B cell (primary cell): ENCODE results near the gene FMNL3. TPM values are rescaled to one million over a fixed set of nuclear protein-coding genes. Genes with fewer than 3 reads are reported as not detected.

Experiments used
- ATAC-seq: fragments of 200-7000 bp; cut with Tn5 transposase; one replicate; pipeline ENCODE4 v1.10.0; 2021; ENCODE audit warnings: low read depth, mild to moderate bottlenecking, moderate number of reproducible peaks, moderate library complexity
- CTCF ChIA-PET: fragments of 350-600 bp; sonication (Branson Sonifier 250); formaldehyde crosslinking; loops from one replicate; lab custom pipeline; 2021; ENCODE audit warnings: antibody characterized with exemption, inconsistent platforms; lab: Charles Lee
- POLR2A ChIA-PET: fragments of 350-600 bp; sonication (Branson Sonifier 250); formaldehyde crosslinking; loops from one replicate; lab custom pipeline; 2021; ENCODE audit warnings: antibody characterized with exemption; lab: Charles Lee
- DNase-seq: peaks from one replicate; pipeline ENCODE4 v3.0.0; 2013
- H2AFZ ChIP-seq: 2 replicates; pipeline ENCODE4 v1.6.1; 2012; ENCODE audit warnings: mild to moderate bottlenecking, low read depth, low read length; ENCODE audit not compliant: insufficient read depth, poor library complexity, severe bottlenecking
- H3K27ac ChIP-seq, 2 donors: 1 replicate in 1 of 2; 2 replicates in 1 of 2; pipeline ENCODE4 v1.5.1; 2012 to 2013; ENCODE audit warnings: low read length in 2 of 2, mild to moderate bottlenecking in 2 of 2, moderate library complexity in 1 of 2
- H3K27me3 ChIP-seq, 4 experiments: fragments of 200-600 bp in 1 of 4; sonication (generic) in 1 of 4; replicated peaks in 1 of 4; 1 replicate in 2 of 4; 2 replicates in 2 of 4; pipeline versions ENCODE4 v1.6.1 to v1.7.0; 2013 to 2016; ENCODE audit warnings: low read length in 3 of 4, mild to moderate bottlenecking in 2 of 4, mixed read lengths in 1 of 4, moderate library complexity in 1 of 4; ENCODE audit not compliant: insufficient read depth in 4 of 4, control insufficient read depth in 3 of 4; ENCODE audit errors: control extremely low read depth in 1 of 4
- H3K36me3 ChIP-seq, 2 experiments: replicated peaks in 1 of 2; 1 replicate in 1 of 2; 2 replicates in 1 of 2; pipeline versions ENCODE4 v1.6.1 to v1.7.1; 2013; ENCODE audit warnings: low read length in 1 of 2; ENCODE audit not compliant: insufficient read depth in 2 of 2, control insufficient read depth in 1 of 2; ENCODE audit errors: control extremely low read depth in 1 of 2, extremely low read depth in 1 of 2
- H3K4me1 ChIP-seq, 2 donors: fragments of 200-600 bp in 1 of 2; sonication (generic) in 1 of 2; 1 replicate in 1 of 2; 2 replicates in 1 of 2; pipeline versions ENCODE4 v1.5.1 to v1.6.1; 2013 to 2017; ENCODE audit warnings: low read length in 2 of 2; ENCODE audit not compliant: control insufficient read depth in 2 of 2, insufficient read depth in 2 of 2
- H3K4me2 ChIP-seq: replicated peaks from 2 replicates; pipeline ENCODE3; 2012; ENCODE audit warnings: mild to moderate bottlenecking, low read depth, low read length; ENCODE audit not compliant: poor library complexity, severe bottlenecking
- H3K4me3 ChIP-seq, 5 experiments: fragments of 200-600 bp in 1 of 5; sonication (generic) in 1 of 5; 1 replicate in 3 of 5; 2 replicates in 2 of 5; pipeline versions ENCODE4 v1.5.1 to v1.7.0; 2011 to 2016; ENCODE audit warnings: low read length in 4 of 5, mild to moderate bottlenecking in 4 of 5, low read depth in 2 of 5, control low read depth in 1 of 5, moderate library complexity in 1 of 5; ENCODE audit not compliant: insufficient read depth in 1 of 5; ENCODE audit errors: control extremely low read depth in 1 of 5, extremely low read depth in 1 of 5
- H3K79me2 ChIP-seq: fragments of 200-600 bp; sonication (generic); one replicate; pipeline ENCODE4 v1.6.0; 2016; ENCODE audit warnings: low read length; ENCODE audit not compliant: control insufficient read depth, insufficient read depth
- H3K9ac ChIP-seq: fragments of 200-600 bp; sonication (generic); 2 replicates; pipeline ENCODE4 v1.6.1; 2017; ENCODE audit warnings: mild to moderate bottlenecking, low read length, moderate library complexity
- H3K9me3 ChIP-seq, 3 donors: one replicate each; pipeline versions ENCODE4 v1.6.1 to v1.7.1; 2013; ENCODE audit warnings: low read length in 2 of 3; ENCODE audit not compliant: control insufficient read depth in 2 of 3, insufficient read depth in 1 of 3; ENCODE audit errors: control extremely low read depth in 1 of 3
- H4K20me1 ChIP-seq: 2 replicates; pipeline ENCODE4 v1.6.0; 2012; ENCODE audit warnings: mild to moderate bottlenecking, low read length; ENCODE audit not compliant: insufficient read depth, control insufficient read depth, poor library complexity, severe bottlenecking
- H3K27ac Mint-ChIP-seq: one replicate; pipeline ENCODE4 v1.8.0; 2021; ENCODE audit warnings: mixed read lengths
- H3K27me3 Mint-ChIP-seq: one replicate; pipeline ENCODE4 v1.8.0; 2021; ENCODE audit warnings: mixed read lengths
- H3K4me1 Mint-ChIP-seq: one replicate; pipeline ENCODE4 v1.8.0; 2021; ENCODE audit warnings: mixed read lengths
- H3K4me3 Mint-ChIP-seq: one replicate; pipeline ENCODE4 v1.8.0; 2021; ENCODE audit warnings: mixed read lengths
- H3K9me3 Mint-ChIP-seq: one replicate; pipeline ENCODE4 v1.8.0; 2022; ENCODE audit warnings: mixed read lengths; ENCODE audit not compliant: insufficient read depth
- EZH2 ChIP-seq: IDR thresholded peaks from 2 replicates; pipeline ENCODE4 v1.6.1; 2012; ENCODE audit warnings: borderline replicate concordance, low read depth, mild to moderate bottlenecking, moderate library complexity, low read length; ENCODE audit not compliant: insufficient read depth, poor library complexity, severe bottlenecking
- WGBS: methylation state at CpG from one replicate; pipeline ENCODE4 v1.1.5; 2013; ENCODE audit warnings: missing lambda C conversion rate; ENCODE audit not compliant: insufficient coverage; 5-methylcytosine and 5-hydroxymethylcytosine counted together
- intact Hi-C: fragments of 100-400 bp; cut with micrococcal nuclease; formaldehyde crosslinking; loops from one replicate; pipeline ENCODE4 v1.10.0; 2022
- polyA plus RNA-seq: library from polyadenylated mRNA; depleted of rRNA; stranded (reverse); fragments of >200 nt; gene quantifications from 2 replicates; pipeline ENCODE4 v1.2.3, GENCODE V29; 2012
- total RNA-seq, 2 donors: library from RNA; stranded (reverse); fragments of 120-200 nt in 1 of 2; gene quantifications; 1 replicate in 1 of 2; 2 replicates in 1 of 2; pipeline versions ENCODE4 v1.2.3 to v1.2.4, GENCODE V29; 2013 to 2022
- TF ChIP-seq, protein P1 (sequence below): fragments of 200-600 bp; IDR thresholded peaks from one replicate; pipeline ENCODE4 v1.8.0; 2022; ENCODE audit warnings: antibody characterized with exemption, mild to moderate bottlenecking

Gene FMNL3
- total and polyA plus RNA-seq, 2 donors (not counting 1 experiment from before 2014, with no cell fraction given): 19.3 to 69.9 TPM

DNA sequence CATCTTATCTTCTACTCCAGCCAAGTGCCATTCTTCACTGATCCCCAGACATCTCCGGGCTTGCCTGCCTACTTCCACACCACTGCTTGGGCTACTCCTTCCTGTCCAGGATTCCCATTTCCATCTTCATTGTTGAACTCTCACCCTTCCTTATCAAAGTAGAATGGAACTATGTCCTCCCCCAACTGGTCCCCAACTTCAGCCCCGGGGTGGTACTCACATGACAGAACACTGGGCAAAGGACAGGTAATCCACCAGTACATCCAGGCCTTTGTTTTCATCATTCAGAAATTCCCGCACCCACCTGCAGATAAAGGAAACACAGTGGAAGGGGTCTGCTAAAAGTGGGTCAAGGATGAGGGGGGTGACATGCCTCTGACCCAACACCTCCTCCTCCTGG is 45.5 kb downstream of the FMNL3 start:
- Histone ChIP-seq H4K20me1 (peaks cover 6% of the 10 kb centered on the region), H3K9ac (peak overlapping the region; percentile 56), H3K4me2 (peak overlapping the region; percentile 86), H3K27ac (peak overlapping the region; percentile 78 to 95), H3K4me1 (peaks cover 62 to 71% of the 10 kb centered on the region in 2 donors), H2AFZ (no peak overlapping the region), H3K9me3 (no peaks in the 10 kb centered on the region), H3K79me2 (peaks cover 94% of the 10 kb centered on the region), H3K27me3 (no peaks in the 10 kb centered on the region), H3K36me3 (peaks cover under 1 to 39% of the 10 kb centered on the region in 2 experiments), H3K4me3 (peak overlapping the region in 1 of 5 experiments; percentile 65)
- intact Hi-C loops: loop anchor here (1.0 kb wide), 1 partner anchor 17 kb away; no protein-coding TSS in a partner anchor
- Mint-ChIP-seq H3K9me3 (no peaks in the 10 kb centered on the region), H3K4me1 (peaks cover 74% of the 10 kb centered on the region), H3K4me3 (peak overlapping the region; percentile 85), H3K27me3 (no peaks in the 10 kb centered on the region), H3K27ac (peak overlapping the region; percentile 97)
- WGBS: 90% methylated on average over 2 of the region's 3 CpGs
- TF ChIP-seq EZH2: no peak
- TF ChIP-seq, protein P1, sequence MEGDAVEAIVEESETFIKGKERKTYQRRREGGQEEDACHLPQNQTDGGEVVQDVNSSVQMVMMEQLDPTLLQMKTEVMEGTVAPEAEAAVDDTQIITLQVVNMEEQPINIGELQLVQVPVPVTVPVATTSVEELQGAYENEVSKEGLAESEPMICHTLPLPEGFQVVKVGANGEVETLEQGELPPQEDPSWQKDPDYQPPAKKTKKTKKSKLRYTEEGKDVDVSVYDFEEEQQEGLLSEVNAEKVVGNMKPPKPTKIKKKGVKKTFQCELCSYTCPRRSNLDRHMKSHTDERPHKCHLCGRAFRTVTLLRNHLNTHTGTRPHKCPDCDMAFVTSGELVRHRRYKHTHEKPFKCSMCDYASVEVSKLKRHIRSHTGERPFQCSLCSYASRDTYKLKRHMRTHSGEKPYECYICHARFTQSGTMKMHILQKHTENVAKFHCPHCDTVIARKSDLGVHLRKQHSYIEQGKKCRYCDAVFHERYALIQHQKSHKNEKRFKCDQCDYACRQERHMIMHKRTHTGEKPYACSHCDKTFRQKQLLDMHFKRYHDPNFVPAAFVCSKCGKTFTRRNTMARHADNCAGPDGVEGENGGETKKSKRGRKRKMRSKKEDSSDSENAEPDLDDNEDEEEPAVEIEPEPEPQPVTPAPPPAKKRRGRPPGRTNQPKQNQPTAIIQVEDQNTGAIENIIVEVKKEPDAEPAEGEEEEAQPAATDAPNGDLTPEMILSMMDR: no peak
- ChIA-PET CTCF (interaction anchor here (1.0 to 12.1 kb wide), 8 partner anchors 8 to 45 kb away, joined by 3 to 164 read pairs (median 8); partner anchors contain the start of genes FMNL3 and PRPF40B), POLR2A (interaction anchor here (0.6 to 4.0 kb wide), 6 partner anchors 9 to 318 kb away, joined by 3 to 10 read pairs (median 6); partner anchors contain the start of gene FMNL3)
- ATAC-seq (no peak), DNase-seq (no peak)

- POLR2A ChIA-PET: interaction anchor here (0.6 to 4.0 kb wide), 7 partner anchors 10 to 319 kb away, joined by 3 to 10 read pairs (median 6); partner anchors contain the start of gene FMNL3
- peak overlapping the region; percentile 25 for H2AFZ ChIP-seq
- no peaks in the 10 kb centered on the region for H3K9me3 ChIP-seq
- DNase-seq (peak; percentile 71), ATAC-seq (peak; percentile 55)
- CTCF ChIA-PET: interaction anchor here (0.5 to 12.1 kb wide), 9 partner anchors 10 to 180 kb away, joined by 3 to 164 read pairs (median 5); partner anchors contain the start of genes FMNL3 and PRPF40B
- WGBS: 11% methylated on average over 2 of the region's 3 CpGs
- no peaks in the 10 kb centered on the region for H3K9me3 Mint-ChIP-seq
- H3K4me1 ChIP-seq: peaks cover 57 to 65% of the 10 kb centered on the region in 2 donors
- H3K27me3 Mint-ChIP-seq: no peaks in the 10 kb centered on the region
- TF ChIP-seq, protein P1: no peak
- no peak for TF ChIP-seq EZH2
- H3K36me3 ChIP-seq: peaks cover 3 to 42% of the 10 kb centered on the region in 2 experiments
- intact Hi-C loops: loop anchor here (1.0 kb wide), 1 partner anchor 17 kb away; no protein-coding TSS in a partner anchor
- H3K27ac ChIP-seq: peak overlapping the region; percentile 78 to 95
- H3K4me3 Mint-ChIP-seq: peak overlapping the region; percentile 85
- peak overlapping the region; percentile 86 for H3K4me2 ChIP-seq
- H3K9ac ChIP-seq: peak overlapping the region; percentile 56
- H3K27ac Mint-ChIP-seq: peak overlapping the region; percentile 97
- peaks cover 6% of the 10 kb centered on the region for H4K20me1 ChIP-seq
- H3K4me3 ChIP-seq: peak overlapping the region in 2 of 5 experiments; percentile 7 to 65
- H3K4me1 Mint-ChIP-seq: peaks cover 70% of the 10 kb centered on the region
- H3K27me3 ChIP-seq: no peaks in the 10 kb centered on the region
- H3K79me2 ChIP-seq: peaks cover 88% of the 10 kb centered on the region
These were observed 46.0 kb downstream of the FMNL3 start for GRCh38 chr12:49661191-49661590.
